GM19025 (cell line): ENCODE measurements around the gene ITK.
A peak's percentile ranks its signal among the peaks of the same experiment; 100 is the strongest.
"Not testable (repeated sequence)": the region's sequence is repeated elsewhere in the genome, so short reads cannot be mapped to it uniquely, and the experiment has no call there.

Source experiments
- ATAC-seq: cut with Tn5 transposase; IDR thresholded peaks from one replicate; pipeline ENCODE4 v1.9.1; 2021; ENCODE audit warnings: mild to moderate bottlenecking, low read depth, moderate library complexity; ENCODE audit not compliant: unreplicated experiment

Gene ITK

DNA sequence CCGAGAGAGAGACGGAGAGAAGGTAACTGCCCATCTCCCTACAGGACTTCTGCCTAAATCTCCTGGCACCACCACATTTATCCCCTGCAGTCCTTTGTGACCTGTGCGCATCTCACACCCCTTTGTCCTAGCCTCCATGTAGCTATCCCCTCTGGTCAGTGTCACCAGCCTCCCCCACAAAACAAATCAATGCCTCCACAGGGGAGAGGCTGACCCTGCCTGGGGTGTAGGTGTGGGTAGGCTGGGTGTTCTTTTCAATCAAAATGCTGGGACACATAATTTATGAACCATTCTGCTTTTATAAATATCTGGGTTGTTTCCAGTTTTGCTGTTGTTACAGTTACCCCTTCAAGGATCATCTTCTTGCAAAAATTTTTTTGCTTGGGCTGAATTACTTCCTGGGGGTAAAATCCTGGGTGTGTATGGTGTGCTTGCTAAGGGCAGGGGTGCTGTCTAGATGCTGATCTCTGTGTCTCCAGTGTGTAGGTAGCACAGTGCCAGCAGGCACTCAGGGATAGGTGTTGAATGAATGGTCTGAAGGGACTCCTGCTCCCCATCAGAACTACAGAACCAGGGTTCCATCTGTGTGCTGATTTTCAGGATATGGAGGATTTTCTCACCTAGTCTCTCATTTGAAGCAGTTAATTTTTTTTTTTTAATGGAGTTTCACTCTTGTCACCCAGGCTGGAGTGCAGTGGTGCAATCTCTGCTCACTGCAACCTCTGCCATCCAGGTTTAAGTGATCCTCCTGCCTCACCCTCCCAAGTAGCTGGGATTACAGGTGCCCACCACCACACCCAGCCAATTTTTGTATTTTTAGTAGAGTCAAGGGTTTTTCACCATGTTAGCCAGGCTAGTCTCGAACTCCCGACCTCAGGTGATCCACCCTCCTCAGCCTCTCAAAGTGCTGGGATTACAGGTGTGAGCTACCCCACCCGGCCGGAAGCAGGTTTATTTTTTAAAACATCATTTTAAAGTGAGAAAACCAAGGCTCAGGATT, 14.1 kb upstream of the ITK start, which contains the start of gene GARIN3:
TSS of gene GARIN3 (minus strand) at position 51 of the 1,000 bp plus-strand sequence. CDS start 96 bp downstream, outside the sequence.
- ATAC-seq, result no peak

DNA sequence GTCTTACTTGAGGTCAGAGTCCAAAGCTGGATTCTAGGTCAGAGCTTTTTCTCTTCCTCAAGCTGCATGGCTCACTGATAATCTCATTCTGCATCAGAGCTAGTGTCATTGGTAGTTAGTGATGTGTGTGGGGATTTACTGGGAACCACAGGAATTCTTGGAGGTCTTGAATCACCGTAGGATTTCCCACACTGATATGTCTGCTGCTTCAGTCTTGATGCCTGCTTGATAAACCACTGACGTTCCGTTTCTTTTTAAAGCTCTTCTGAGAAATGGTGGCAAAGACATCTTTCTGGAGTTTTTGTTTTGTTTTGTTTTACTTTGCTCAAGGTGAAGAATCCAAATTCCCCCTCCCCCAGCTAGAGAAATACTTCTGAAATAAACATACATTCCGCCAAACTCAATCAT, 13.4 kb upstream of the ITK start:
- ATAC-seq, result no peak

DNA sequence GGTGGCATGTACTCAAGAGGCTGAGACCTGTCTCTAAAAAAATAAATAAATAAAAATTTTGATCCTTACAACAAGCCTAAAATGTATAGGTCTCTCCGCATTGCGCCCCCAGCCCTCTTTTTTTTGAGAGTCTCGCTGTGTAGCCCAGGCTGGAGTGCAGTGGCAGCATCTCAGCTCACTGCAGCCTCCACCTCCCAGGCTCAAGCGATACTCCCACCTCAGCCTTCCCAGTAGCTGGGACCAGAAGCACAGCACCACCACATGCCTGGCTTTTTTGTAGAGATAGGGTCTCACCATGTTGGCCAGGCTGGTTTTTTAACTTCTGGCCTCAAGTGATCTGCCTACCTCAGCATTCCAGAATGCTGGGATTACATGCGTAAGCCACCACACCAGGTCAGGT, 12.4 kb upstream of the ITK start:
- ATAC-seq, result no peak

DNA sequence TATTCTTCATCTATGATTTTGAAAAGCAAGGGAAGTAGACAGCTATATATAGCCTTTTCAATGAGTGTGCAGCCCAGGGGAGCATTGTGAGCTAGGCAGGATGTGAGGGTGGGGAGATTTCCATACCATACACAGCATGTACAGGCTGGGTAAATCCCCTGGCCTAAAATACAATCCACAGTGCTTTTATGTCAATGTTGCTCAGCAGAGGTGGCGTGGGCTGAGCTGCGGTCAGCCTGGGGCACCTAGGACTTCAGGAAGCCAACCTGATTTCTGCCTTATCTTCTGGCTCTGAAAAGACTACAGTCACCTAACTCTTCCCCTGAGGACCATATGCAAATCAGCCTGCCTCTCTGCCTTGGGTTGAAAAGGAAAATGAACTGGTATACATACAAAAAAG, 8.2 kb upstream of the ITK start:
- peak; percentile 99 for ATAC-seq

DNA sequence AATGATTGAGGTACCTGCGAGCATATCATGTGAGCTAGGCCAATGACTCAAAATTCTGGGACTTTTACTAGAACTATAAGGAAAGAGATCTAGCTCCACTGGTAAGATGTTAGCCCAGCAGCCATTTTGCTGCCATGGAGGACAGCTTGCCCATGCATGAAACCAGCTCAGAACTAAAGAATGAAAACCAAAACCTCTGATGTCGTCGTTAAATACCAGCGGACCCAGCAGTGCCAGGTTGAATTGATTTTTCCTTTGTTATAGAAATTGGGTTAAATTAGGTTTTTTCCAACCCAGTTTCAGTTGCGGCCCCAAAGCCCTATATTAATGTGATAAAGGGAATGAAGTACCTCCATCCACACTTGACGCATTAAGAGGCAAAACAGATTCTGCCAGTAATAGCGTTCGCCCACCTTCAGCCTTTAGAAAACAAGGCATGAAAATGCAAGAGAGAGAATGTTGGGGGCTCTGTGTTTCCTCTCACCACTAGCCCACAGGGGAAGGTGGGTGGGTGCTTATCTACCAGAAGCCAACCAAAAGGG, 5.5 kb upstream of the ITK start:
- no peak for ATAC-seq

DNA sequence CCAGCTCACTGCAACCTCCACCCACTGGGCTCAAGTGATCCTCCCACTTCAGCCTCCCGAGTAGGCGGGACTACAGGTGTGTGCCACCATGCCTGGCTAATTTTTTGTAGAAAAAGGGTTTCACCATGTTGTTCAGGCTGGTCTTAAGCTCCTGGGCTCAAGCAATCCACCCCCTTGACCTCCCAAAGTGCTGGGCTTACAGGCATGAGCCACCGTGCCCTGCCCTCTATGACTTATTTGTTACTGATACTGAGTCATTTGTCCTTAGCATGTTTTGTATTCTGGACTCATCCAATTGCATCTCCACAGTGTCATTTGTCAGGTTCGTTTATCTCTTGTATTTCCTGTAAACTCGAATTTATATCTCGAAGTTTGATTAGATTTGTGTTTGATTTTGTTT, 2.7 kb upstream of the ITK start:
- no peak for ATAC-seq

DNA sequence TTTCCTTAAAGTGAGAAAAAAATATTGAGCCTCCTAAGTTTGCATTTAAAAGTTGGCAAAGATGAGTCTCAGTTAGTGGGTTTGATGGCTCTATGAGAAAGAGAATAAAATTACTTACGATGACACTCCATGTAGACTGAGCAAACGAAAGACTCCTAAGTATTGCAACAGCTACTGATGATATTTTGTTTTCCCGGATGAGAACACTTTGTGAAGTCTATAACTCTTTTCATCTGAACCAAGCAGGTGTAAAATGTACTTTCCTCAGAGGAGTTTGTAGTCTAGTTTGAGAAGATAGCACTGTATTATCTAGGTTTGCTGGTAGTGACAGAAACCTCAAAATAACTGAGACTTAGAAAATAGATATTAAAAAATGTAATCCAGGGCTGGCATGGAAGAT, 1.7 kb upstream of the ITK start:
- ATAC-seq, result no peak

DNA sequence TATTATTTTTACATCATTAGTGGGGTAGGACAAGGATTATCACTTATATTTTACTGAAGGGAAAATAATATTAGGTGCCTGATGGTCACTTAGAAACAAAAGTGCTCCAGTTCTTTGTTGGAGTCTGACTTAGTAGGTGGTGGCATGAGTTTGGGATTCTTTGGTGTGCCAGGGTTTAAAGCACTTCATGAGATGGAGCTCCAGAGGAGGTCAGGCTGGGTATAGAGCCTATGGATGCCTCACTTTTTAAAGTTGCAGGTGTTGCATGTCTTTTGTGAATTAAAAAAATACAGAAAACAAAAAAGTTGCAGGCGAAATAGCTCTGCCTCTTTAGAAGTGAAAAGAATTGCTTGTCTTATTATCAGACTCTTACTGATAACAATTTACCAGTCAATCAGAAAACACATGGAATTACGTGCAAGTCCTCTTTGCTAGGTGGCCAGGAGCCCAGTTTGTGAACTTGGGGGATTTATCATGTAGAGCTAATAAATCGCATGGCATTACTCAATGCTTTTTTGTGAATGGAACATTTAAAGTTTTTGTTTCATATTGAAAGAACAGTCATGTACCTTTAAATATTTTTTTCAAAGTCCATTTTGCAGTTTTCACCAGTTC, 1.6 kb downstream of the ITK start:
- no peak for ATAC-seq

DNA sequence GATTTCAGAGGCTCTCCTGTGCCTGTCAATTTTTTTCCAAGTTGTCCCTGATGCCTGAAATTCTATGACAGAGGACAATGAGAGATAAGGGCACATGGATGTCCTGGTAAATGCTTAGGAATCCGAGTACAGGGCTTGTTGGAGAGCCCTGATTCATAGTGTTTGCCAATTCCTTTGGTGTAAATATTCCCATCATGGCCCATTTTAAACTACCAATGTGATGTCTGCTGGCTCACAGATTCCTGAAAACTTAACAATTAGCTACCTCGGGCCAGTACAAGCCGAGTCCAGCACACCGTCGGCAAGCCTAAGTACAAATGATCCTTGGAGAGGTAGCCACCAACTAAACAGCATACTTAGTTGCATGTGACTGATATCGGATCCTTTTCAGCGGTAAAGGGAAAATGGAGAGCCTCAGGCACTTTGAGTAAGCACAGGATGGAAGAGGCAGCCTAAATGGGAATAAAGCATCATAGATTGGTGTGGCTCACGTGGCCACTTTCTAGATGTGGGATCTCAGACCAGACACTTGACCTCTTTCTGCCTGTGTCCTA, 3.6 kb downstream of the ITK start:
- no peak for ATAC-seq

DNA sequence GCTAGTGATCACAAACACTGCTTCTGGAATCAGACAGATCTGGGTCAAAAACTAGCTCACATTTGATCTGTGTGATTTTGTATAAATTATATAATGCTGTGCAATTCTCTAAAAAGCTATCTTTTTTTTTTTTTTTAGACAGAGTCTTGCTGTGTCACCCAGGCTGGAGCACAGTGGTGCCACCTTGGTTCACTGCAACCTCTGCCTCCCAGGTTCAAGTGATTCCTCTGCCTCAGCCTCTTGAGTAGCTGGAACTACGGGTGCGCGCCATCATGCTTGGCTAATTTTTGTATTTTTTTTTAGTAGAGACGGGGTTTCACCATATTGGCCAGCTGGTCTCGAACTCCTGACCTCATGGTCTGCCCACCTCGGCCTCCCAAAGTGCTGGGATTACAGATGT, 4.5 kb downstream of the ITK start:
- ATAC-seq, result not testable (repeated sequence)

DNA sequence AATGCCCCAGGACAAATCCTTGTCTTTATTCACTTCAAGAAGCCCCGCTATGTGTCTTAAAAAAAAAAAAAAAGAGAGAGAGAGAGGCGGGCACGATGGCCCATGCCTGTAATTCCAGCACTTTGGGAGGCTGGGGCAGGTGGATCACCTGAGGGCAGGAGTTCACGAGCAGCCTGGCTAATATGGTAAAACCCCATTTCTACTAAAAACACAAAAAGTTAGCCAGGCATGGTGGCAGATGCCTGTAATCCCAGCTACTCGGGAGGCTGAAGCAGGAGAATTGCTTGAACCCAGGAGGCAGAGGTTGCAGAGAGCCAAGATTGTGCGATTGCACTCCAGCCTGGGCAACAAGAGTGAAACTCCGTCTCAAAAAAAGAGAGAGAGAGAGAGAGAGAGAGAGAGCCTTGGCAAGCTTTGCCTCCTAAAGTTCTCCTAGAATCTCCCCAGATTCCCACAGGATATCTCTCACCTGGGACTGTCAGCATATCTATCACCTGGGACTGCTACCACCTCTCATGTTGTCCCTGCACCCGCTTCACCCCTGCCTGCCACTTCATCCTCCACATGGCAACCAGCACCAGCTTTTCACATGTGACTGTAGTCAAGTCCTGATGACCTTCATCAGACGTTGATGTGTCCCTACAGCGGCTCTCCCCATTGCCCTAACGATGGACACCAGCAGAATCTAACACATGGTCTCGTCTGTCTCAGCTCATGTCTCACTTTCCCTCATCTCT, 5.8 kb downstream of the ITK start:
- ATAC-seq, result no peak

DNA sequence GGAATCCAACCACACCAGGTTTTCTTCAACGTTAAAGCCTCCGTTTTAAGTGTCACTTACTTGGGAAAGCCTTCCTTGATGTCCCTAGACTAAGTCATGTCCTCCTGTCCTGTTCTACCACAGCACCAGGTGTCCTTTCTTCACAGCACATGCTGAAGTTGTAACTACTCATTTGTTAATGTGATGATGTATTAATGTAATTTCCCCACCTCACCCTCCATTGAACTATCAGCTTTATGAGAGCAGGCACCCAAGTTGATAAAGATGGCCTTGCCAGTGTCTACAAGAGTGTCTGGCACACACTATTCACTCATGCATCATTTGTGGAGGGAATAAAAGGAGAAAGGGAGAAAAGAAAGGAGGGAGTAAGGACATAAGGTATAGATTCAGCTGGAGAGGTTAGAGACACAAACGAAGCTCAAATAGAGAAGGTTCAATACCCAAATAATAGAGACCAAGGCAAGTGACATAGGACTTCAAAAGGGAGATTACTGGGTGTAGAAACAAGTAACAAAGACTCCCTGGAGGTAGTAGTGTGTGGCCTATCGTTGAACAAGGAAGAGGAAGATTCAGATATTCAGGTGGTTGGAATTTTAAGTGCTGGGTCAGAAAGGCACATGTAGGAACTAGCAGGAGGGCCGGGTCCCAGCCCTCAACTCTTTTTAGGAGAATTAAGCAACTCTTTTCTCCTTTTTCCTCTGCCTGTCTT, 6.6 kb downstream of the ITK start:
- ATAC-seq, result no peak

DNA sequence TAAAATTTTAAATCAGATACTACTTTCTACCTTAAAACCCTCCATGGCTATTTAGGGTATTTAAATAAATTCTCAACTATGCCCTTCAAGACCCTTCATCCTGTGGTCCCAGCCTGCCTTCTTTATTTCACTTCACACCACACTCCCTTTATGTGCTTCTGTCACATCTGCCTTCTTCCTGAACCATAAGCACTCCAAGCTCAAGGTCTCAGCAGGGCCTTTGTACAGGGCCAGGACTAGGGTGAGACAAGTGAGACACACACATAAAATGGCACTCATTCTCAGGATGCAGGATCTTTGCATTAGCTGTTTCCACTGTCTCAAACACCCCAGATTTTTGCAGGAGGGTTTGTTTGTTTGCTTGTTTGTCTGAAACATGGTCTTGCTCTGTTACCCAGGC, 7.6 kb downstream of the ITK start:
- ATAC-seq, result no peak

DNA sequence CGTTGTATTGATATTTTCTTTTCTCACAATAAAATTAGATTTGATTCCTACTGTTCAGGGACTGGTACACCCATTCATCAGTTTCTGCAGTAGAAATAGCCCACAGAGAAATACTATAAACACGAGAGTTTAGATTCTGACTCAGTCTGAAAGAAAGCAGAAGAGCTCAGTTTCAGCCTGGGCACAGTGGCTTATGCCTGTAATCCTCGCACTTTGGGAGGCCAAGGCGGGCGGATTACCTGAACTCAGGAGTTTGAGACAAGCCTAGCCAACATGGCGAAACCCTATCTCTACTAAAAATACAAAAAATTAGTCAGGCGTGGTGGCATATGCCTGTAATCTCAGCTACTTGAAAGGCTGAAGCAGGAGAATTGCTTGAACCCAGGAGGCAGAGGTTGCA, 8.6 kb downstream of the ITK start:
- no peak for ATAC-seq

DNA sequence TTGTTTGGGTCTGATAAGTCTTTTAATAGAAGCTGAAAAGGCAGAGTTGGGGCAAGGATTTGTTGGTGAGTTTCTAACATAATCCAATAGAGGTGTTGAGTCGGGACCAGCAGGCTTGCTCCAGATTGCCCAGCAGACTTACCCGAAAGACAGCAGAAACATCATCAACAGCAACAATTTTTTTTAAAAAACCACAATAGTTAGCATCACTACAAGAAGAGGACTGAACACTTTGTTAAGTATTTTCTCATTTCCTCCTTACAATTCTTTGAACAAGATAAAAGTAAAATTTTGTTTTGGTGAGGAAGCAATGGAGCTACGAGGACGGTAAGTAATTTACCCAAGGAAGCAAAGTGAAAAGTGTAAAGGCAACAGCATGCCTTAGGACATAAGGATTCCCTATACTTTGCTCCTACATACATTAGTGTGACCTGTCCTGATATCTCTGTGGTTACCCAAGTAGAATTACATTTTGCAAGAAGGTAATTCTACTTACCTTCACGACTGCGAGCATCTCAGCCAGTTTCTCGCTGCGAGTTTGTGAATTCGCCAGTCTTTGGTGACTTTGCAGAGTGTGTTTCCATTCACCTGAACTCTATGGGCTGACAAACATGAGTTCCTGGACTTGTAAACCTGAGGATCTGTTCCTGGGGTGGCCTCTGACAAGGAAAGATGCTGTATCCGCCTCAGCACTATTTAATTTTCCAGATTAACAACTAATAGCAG, 13.2 kb downstream of the ITK start:
- no peak for ATAC-seq

DNA sequence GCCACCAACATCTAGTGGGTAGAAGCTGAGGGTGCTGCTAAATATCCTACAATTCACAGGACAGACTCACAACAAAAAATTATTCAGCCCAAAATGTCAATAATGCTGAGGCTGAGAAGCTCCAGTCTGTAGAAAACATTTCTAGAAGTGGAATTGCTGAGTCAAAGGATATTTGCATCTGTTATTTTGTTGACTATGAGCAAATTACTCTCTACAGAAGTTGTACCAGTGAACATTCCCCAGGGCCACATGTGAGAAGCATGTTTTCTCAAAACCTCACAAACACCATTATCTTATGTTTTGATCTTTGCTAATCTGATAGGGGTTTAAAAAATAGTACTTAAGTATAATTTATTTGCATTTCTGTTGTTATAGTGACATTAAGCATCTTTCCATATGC, 15.4 kb downstream of the ITK start:
- ATAC-seq, result no peak

DNA sequence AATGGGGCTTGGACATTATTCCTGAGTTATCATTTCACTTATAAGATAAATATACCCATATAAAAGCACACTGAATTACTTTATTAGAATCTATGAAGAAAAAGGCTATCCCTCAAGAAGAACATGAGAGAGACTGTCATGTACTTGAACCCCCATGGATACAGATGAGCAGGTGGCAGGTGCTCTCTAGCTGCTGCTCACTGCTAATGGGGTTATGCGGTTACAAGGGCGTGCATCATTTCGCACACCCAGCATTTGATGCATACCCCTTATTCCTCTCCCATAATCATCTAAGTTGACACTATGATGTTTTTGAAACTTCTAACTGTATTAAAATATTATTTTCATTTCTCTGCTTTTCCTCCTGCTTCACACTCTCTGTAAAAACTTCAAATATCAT, 16.4 kb downstream of the ITK start:
- no peak for ATAC-seq

DNA sequence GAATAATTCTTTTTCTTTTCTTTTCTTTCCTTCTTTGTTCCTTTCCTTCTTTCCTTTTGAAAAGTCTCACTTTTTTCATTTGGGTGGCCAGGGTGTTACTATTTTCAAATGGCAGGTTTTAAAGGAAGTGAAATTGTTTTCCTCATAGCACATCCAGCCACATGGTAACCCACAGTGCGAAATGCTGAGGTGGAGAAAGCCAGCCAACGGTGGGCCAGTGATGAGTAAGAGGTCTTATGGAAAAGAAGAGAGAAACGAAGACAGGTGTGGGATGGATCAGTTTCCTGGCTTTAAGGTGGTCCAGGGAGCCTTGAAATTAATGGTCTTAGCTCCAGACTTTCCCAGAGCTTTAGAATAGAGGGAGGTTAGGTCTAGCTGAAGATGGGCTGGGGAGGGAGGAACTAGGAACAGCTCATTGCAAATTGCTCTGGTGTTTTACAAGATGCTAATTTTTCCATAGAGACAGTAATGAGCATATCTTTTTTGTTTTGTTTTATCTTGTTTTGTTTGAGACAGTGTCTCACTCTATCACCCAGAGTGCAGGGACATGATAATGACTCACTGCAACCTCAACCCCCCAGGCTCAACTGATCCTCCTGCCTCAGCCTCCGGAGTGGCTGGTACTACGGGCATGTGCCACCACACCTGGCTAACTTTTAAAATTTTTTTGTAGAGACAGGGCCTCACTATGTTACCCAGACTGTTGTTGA, 17.8 kb downstream of the ITK start:
- no peak for ATAC-seq

DNA sequence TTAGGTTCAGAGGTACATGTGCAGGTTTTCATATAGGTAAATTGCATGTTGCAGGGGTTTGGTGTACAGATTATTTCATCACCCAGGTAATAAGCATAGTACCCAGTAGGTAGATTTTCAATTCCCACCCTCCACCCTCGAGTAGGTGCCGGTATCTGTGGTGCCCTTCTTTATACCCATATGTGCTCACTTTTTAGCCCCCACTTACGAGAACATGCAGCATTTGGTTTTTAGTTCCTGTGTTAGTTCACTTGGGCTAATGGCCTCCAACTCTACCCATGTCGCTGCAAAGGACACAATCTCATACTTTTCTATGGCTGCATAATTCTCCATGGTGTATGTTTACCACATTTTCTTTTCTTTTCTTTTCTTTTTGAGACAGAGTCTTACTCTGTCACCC, 21.2 kb downstream of the ITK start:
- ATAC-seq, result no peak
